Panc1 (cell line): ENCODE measurements around the gene CCDC127. TPM values are rescaled to one million over a fixed set of nuclear protein-coding genes. Genes with fewer than 3 reads are reported as not detected.

Experiments
- ATAC-seq: fragments of 200-7000 bp; cut with Tn5 transposase; 2 replicates; pipeline ENCODE4 v1.9.1; 2020; ENCODE audit warnings: mild to moderate bottlenecking, moderate library complexity
- BruUV-seq: library from RNA; stranded (reverse); fragments of 400-500 nt; replicated peaks from 2 replicates; lab custom pipeline; 2021; lab: Mats Ljungman, UMichigan
- CTCF ChIA-PET: fragments of 300-600 bp; sonication (Branson Sonifier 250); formaldehyde crosslinking; loops from one replicate; lab custom pipeline; 2022; ENCODE audit warnings: antibody characterized with exemption; lab: Charles Lee
- POLR2A ChIA-PET: fragments of 300-600 bp; sonication (Branson Sonifier 250); formaldehyde crosslinking; loops from one replicate; lab custom pipeline; 2022; ENCODE audit warnings: antibody characterized with exemption; lab: Charles Lee
- DNase-seq: peaks from one replicate; pipeline ENCODE4 v3.0.0-alpha.2; 2010; ENCODE audit warnings: low read depth, low spot score
- H3K27ac ChIP-seq: 2 replicates; pipeline ENCODE4 v1.5.1; 2011; ENCODE audit warnings: mild to moderate bottlenecking, low read length, inconsistent platforms
- H3K27me3 ChIP-seq: fragments of 200-500 bp; sonication (Bioruptor generic); 2 replicates; pipeline ENCODE4 v1.6.0; 2014; ENCODE audit warnings: low read length, inconsistent platforms; ENCODE audit not compliant: control insufficient read depth, insufficient read depth
- H3K36me3 ChIP-seq: fragments of 200-500 bp; sonication (Bioruptor generic); 2 replicates; pipeline ENCODE4 v1.5.1; 2014; ENCODE audit warnings: inconsistent platforms, mild to moderate bottlenecking, low read length, moderate library complexity; ENCODE audit not compliant: control insufficient read depth, insufficient read depth
- H3K4me1 ChIP-seq: 2 replicates; pipeline ENCODE4 v1.5.1; 2011; ENCODE audit warnings: inconsistent platforms, mild to moderate bottlenecking, low read length, moderate library complexity; ENCODE audit not compliant: control insufficient read depth, insufficient read depth
- H3K4me3 ChIP-seq, 2 experiments: 2 replicates each; pipeline ENCODE4 v1.5.1; 2011 to 2012; ENCODE audit warnings: low read depth in 2 of 2, low read length in 2 of 2, mild to moderate bottlenecking in 2 of 2, inconsistent platforms in 1 of 2, moderate library complexity in 1 of 2
- H3K9me3 ChIP-seq: fragments of 200-500 bp; sonication (Bioruptor generic); 2 replicates; pipeline ENCODE4 v1.5.1; 2014; ENCODE audit warnings: low read depth, mild to moderate bottlenecking, inconsistent platforms, low read length, moderate library complexity; ENCODE audit not compliant: control insufficient read depth, insufficient read depth
- CTCF ChIP-seq: fragments of 450-650 bp; IDR thresholded peaks from 2 replicates; pipeline ENCODE4 v1.5.1; 2017; ENCODE audit warnings: mild to moderate bottlenecking
- POLR2AphosphoS5 ChIP-seq: IDR thresholded peaks from 2 replicates; pipeline ENCODE4 v1.6.1; 2012; ENCODE audit warnings: mild to moderate bottlenecking, low read depth, low read length, moderate library complexity
- REST ChIP-seq, 2 experiments: IDR thresholded peaks; 2 replicates each; pipeline ENCODE4 v1.6.1; 2011 to 2012; ENCODE audit warnings: low read depth in 2 of 2, control low read depth in 1 of 2, low read length in 1 of 2, mild to moderate bottlenecking in 1 of 2, moderate library complexity in 1 of 2; ENCODE audit not compliant: insufficient read depth in 1 of 2
- SIN3A ChIP-seq: IDR thresholded peaks from 2 replicates; pipeline ENCODE4 v1.6.1; 2012; ENCODE audit warnings: low read depth, mild to moderate bottlenecking, low read length, moderate library complexity, borderline replicate concordance; ENCODE audit not compliant: insufficient read depth
- TCF7L2 ChIP-seq: IDR thresholded peaks from 2 replicates; pipeline ENCODE4 v1.6.1; 2011; ENCODE audit warnings: mild to moderate bottlenecking, low read depth, low read length, inconsistent platforms
- in situ Hi-C: cut with HindIII; loops from 2 replicates; pipeline ENCODE4 v1.10.0; 2016; ENCODE audit warnings: low sequenced_read_pairs, low pct_unique_long_range_greater_than_20kb
- intact Hi-C: fragments of 100-400 bp; cut with micrococcal nuclease; formaldehyde crosslinking; loops from one replicate; pipeline ENCODE4 v1.10.0; 2022; ENCODE audit not compliant: unreplicated experiment
- total RNA-seq: library from RNA; stranded (reverse); gene quantifications from one replicate; pipeline ENCODE4 v1.2.1, GENCODE V29; 2021; ENCODE audit not compliant: unreplicated experiment

The CCDC127 gene
- total RNA-seq, 1 experiment from 2014 or later = 8.1 TPM

GRCh38 chr5:195401-196160 is 22.4 kb downstream of the CCDC127 start:
- no peak for DNase-seq
- ATAC-seq = no peak
- CTCF ChIA-PET = interaction anchor here (0.6 kb wide), 1 partner anchor 154 kb away, joined by 5 read pairs; no protein-coding TSS in a partner anchor
- in situ Hi-C loops (no loop called here), intact Hi-C loops (no loop called here)
- no peaks in the 10 kb centered on the region for H3K9me3 ChIP-seq
- H3K36me3 ChIP-seq = no peaks in the 10 kb centered on the region
- no TSS peak for BruUV-seq
- no peaks in the 10 kb centered on the region for H3K27me3 ChIP-seq
- H3K27ac ChIP-seq = no peak overlapping the region
- POLR2A ChIA-PET = no interaction called here
- TF ChIP-seq SIN3A (no peak), REST (IDR thresholded peaks at IDR 0.05; ENCODE audit: insufficient read depth in 1 of 2, low read depth in 2 of 2, low read length in 1 of 2) (no peak), TCF7L2 (no peak), CTCF (no peak), POLR2AphosphoS5 (no peak)
- H3K4me3 ChIP-seq = no peak overlapping the region
- peaks cover 22% of the 10 kb centered on the region for H3K4me1 ChIP-seq

GRCh38 chr5:194603-195209 is 23.2 kb downstream of the CCDC127 start:
- no peaks in the 10 kb centered on the region for H3K36me3 ChIP-seq
- no peak overlapping the region for H3K27ac ChIP-seq
- DNase-seq = no peak
- TF ChIP-seq POLR2AphosphoS5 (no peak), CTCF (no peak), TCF7L2 (no peak), REST (IDR thresholded peaks at IDR 0.05; ENCODE audit: insufficient read depth in 1 of 2, low read depth in 2 of 2, low read length in 1 of 2) (no peak), SIN3A (no peak)
- no peak overlapping the region for H3K4me3 ChIP-seq
- no TSS peak for BruUV-seq
- CTCF ChIA-PET = interaction anchor here (0.6 kb wide), 1 partner anchor 153 kb away, joined by 5 read pairs; no protein-coding TSS in a partner anchor
- no peaks in the 10 kb centered on the region for H3K9me3 ChIP-seq
- POLR2A ChIA-PET = no interaction called here
- no peaks in the 10 kb centered on the region for H3K27me3 ChIP-seq
- H3K4me1 ChIP-seq = peaks cover 30% of the 10 kb centered on the region
- intact Hi-C loops = no loop called here
- in situ Hi-C loops = no loop called here
- ATAC-seq = no peak
